ENCODE data around the gene CHST15. TPM values are rescaled to one million over a fixed set of nuclear protein-coding genes. Genes with fewer than 3 reads are reported as not detected.

The CHST15 gene
- total and polyA plus RNA-seq, 2 of the 4 experiments (the other 2 are of a cell fraction) = 0.14 to 0.18 TPM

DNA sequence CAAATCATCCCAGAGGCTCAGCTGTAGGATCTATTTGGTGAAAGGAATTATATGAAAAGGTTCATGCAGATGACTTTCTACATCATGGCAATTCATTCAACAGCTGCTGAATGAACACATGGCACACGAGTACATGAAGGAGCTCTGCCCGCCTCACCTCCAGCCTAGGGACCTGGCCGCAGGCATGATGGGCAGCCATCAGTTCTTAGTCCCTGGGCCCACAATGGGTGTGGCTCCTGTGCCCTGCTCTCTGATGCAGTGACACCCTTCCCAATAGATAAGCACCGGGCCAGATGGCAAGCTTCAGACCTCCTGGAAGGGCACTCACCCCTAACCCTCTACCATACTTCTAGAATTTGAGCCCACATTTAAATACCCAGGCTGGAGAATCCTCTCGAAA is 3.5 kb downstream of the CHST15 start:
- no peak overlapping the region for H3K56ac ChIP-seq (ENCODE audit: extremely low read depth, insufficient read depth, low read length)
- peaks cover 31% of the 10 kb centered on the region for H3K27me3 ChIP-seq (ENCODE audit: control insufficient read depth, insufficient read depth, low read length)
- no peak overlapping the region for H3K4ac ChIP-seq (ENCODE audit: low read depth, low read length)
- no peak overlapping the region for H3K4me3 ChIP-seq (ENCODE audit: insufficient read depth, low read depth, low read length)
- H3K79me1 ChIP-seq (ENCODE audit: low read depth in 1 of 2, low read length in 2 of 2) = no peaks in the 10 kb centered on the region
- no peak overlapping the region for H3K18ac ChIP-seq (ENCODE audit: low read depth, low read length)
- H4K91ac ChIP-seq (ENCODE audit: insufficient read depth, low read depth, low read length) = no peak overlapping the region
- no peak overlapping the region for H3K9ac ChIP-seq (ENCODE audit: low read depth, low read length)
- no peaks in the 10 kb centered on the region for H3K9me3 ChIP-seq (ENCODE audit: control insufficient read depth, insufficient read depth, low read length)
- H4K20me1 ChIP-seq (ENCODE audit: insufficient read depth, low read length) = no peaks in the 10 kb centered on the region
- no peak overlapping the region for H3K14ac ChIP-seq (replicated peaks; ENCODE audit: low read depth, low read length)
- H2AFZ ChIP-seq (replicated peaks; ENCODE audit: low read length, poor library complexity) = no peak overlapping the region
- no peak overlapping the region for H2AK9ac ChIP-seq (replicated peaks; ENCODE audit: low read depth, low read length, poor library complexity)
- TF ChIP-seq, protein P1, sequence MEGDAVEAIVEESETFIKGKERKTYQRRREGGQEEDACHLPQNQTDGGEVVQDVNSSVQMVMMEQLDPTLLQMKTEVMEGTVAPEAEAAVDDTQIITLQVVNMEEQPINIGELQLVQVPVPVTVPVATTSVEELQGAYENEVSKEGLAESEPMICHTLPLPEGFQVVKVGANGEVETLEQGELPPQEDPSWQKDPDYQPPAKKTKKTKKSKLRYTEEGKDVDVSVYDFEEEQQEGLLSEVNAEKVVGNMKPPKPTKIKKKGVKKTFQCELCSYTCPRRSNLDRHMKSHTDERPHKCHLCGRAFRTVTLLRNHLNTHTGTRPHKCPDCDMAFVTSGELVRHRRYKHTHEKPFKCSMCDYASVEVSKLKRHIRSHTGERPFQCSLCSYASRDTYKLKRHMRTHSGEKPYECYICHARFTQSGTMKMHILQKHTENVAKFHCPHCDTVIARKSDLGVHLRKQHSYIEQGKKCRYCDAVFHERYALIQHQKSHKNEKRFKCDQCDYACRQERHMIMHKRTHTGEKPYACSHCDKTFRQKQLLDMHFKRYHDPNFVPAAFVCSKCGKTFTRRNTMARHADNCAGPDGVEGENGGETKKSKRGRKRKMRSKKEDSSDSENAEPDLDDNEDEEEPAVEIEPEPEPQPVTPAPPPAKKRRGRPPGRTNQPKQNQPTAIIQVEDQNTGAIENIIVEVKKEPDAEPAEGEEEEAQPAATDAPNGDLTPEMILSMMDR (conservative IDR thresholded peaks at IDR 0.05; ENCODE audit: low read depth, low read length) = no peak
- TF ChIP-seq CEBPB (IDR thresholded peaks at IDR 0.05; ENCODE audit: low read depth, low read length) = no peak
- no peak for TF ChIP-seq SMC3 (IDR thresholded peaks at IDR 0.05; ENCODE audit: low read depth, low read length)
- no peak overlapping the region for H2BK5ac ChIP-seq (ENCODE audit: low read depth, low read length, poor library complexity, severe bottlenecking)
- BruUV-seq (replicated peaks) = no TSS peak
- ATAC-seq (ENCODE audit: low read depth) (no peak), DNase-seq (no peak)
- dilution Hi-C loops (cut with HindIII; ENCODE audit: low sequenced_read_pairs, unreplicated experiment) (no loop called here), in situ Hi-C loops (cut with MboI; ENCODE audit: low sequenced_read_pairs) (no loop called here), intact Hi-C loops (cut with micrococcal nuclease) (no loop called here)
- no peak overlapping the region for H3K4me2 ChIP-seq (ENCODE audit: low read depth, low read length)
- 47% methylated on average over 2 of the region's 5 CpGs; no CpG with 5 or more reads in 1 of the 2 experiments for WGBS, 2 experiments (ENCODE audit: extremely low coverage in 2 of 2, insufficient read length in 1 of 2)
- ChIA-PET POLR2A (ENCODE audit: unreplicated experiment) (no interaction called here), CTCF (no interaction called here)
- H3K36me3 ChIP-seq (ENCODE audit: control insufficient read depth, insufficient read depth, low read length) = no peaks in the 10 kb centered on the region
- no peak overlapping the region for H3K23ac ChIP-seq (ENCODE audit: low read depth, low read length)
- H2BK20ac ChIP-seq (ENCODE audit: low read depth, low read length) = no peak overlapping the region
- no peaks in the 10 kb centered on the region; the same call in 1 of the 2 replicates for H3K4me1 ChIP-seq (ENCODE audit: control insufficient read depth, insufficient read depth, low read length)
- H3K9me1 ChIP-seq (ENCODE audit: insufficient read depth, low read length) = no peaks in the 10 kb centered on the region
- no peak overlapping the region for H3K27ac ChIP-seq (ENCODE audit: insufficient read depth, low read length)
- H2BK120ac ChIP-seq (ENCODE audit: low read depth, low read length) = no peak overlapping the region
- no peak overlapping the region for H2BK15ac ChIP-seq (ENCODE audit: low read depth, low read length)
- no peak overlapping the region for H2AK5ac ChIP-seq (ENCODE audit: low read depth, low read length)
- no peak overlapping the region for H4K5ac ChIP-seq (ENCODE audit: low read depth, low read length)
- H4K8ac ChIP-seq (ENCODE audit: low read depth in 2 of 2, low read length in 2 of 2) = no peak overlapping the region

All from IMR-90 (cell line).